Frontal cortex (tissue), 4 donors: ENCODE data around the gene CAMK1D. TPM values are rescaled to one million over a fixed set of nuclear protein-coding genes. Genes with fewer than 3 reads are reported as not detected.
"Not testable (repeated sequence)": the region's sequence is repeated elsewhere in the genome, so short reads cannot be mapped to it uniquely, and the experiment has no call there.

Experiments
- DNase-seq, 2 donors: peaks; one replicate each; pipeline ENCODE4 v3.0.0; 2012; ENCODE audit warnings: low spot score in 2 of 2
- FAIRE-seq: peaks from 2 replicates; lab custom pipeline; 2012; peaks lifted over from hg19 to GRCh38; lab: Jason Lieb, UNC
- total RNA-seq: library from RNA; depleted of rRNA; stranded (reverse); fragments of >200 nt; gene quantifications from one replicate; pipeline ENCODE4 v1.2.3, GENCODE V29; 2014
- donor health status: control.
- donor health status: control.
- donor health status: control.

CAMK1D gene
- total RNA-seq, 1 donor from 2014 or later = 19.2 TPM

DNA sequence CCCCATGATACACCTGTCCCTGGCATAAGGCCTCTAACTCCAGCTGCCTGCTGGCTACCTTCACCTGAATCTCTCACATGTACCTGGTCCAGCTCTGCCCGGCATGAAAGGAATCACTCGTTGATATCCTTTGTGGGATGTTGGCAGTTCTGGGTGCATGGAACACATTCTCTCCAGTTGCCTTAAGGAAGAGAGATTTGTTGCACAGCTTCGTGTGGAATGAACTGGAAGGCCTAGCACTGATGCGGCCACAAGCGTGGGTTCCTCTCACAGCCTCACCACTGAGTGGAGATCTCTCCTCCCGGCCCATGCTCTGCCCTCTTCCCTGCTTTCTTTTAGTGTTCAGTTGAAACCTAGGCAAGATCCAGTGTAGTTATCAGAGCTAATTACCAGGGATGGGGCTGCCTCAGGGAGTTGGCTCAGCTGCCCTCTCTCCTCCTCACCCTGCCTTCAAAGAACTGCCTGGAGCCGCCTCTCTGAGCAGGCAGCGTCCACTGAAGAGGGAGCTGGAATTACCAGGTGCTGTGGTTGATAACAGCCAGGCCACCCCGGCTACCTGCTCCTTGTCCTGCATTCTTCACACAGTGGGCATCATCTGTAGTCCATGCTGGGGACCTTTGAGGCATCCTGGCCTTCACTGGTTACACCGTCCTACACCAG, 457.9 kb downstream of the CAMK1D start:
- no peak for DNase-seq
- no peak for FAIRE-seq

DNA sequence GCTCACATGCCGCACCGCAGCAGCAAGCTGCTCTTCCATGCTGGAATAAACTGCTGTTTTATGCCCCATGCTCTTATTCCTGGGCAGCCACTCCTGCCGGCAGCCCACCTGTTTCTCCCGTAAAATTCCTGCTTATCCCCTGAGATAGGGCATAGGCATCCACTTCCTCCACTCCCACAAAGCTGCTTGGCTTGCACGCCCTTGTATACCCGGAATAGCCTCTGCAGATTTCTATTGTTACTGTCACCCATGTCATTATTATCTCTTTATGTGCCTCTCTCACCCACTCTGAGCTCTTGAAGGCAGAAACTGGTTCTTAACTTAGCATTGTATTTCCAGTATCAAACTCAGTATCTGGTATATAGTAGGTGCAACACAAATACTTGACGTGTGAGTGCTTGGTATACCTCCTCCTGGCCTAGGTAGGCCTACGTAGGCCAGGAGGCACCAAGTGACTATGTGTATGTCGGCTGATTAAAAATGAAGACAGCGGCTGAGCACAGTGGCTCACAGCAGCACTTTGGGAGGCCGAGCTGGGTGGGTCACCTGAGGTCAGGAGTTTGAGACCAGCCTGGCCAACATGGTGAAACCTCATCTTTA, 458.8 kb downstream of the CAMK1D start:
- DNase-seq (no peak), FAIRE-seq (no peak)

DNA sequence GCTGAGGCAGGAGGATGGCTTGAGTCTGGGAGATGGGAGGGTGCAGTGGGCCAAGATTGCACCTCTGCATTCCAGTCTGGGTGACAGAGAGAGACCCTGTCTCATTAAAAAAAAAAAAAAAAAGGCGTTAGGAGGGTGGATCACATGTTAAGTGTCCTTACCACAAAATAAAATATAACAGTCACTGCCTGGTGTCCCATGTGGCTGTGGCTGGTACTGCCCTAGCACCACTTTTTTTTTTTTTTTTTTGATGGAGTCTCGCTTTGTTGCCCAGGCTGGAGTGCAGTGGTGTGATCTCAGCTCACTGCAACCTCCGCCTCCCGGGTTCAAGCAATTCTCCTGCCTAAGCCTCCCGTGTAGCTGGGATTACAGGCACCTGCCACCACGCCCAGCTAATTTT, 460.7 kb downstream of the CAMK1D start:
- DNase-seq, FAIRE-seq: not testable (repeated sequence)

DNA sequence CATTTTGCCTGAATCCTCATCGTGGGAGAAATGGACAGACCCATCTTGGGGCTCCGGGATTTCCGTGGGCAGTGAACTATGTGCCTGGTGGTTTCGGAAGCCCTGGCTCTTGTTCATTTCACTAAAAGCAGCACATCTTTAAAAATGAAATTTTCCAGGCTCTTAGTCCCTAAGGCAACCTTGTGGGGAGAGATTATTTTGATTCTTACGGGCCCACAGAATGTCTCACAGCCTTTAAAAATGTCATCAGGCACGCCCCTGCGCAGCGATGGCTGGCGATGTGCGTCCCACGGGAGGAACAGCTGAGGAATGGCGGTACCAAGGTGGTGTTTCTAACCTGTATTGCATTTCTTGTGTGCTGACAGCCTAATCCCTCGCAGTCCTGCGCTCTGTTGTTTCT, 462.5 kb downstream of the CAMK1D start:
- FAIRE-seq = no peak
- DNase-seq = no peak

DNA sequence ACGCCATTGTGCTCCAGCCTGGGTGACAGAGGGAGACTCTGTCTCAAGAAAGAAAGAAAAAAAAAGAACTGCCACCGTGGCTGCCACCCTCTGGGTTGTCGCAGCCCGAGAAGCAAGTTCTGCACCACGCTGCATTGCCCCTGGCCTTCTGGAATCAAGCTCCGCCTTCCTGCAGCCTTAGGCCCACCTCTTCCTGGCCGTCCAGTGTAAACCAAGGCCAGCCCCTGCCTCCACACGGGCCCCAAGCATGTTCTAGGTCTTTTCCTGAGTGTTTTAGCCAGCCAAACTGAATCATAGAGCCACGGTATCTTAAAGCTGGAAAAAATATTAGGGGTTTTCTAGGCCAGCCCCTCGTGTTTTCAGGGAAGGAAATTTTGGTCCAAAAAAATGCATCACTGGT, 463.2 kb downstream of the CAMK1D start:
- DNase-seq = no peak
- no peak for FAIRE-seq

DNA sequence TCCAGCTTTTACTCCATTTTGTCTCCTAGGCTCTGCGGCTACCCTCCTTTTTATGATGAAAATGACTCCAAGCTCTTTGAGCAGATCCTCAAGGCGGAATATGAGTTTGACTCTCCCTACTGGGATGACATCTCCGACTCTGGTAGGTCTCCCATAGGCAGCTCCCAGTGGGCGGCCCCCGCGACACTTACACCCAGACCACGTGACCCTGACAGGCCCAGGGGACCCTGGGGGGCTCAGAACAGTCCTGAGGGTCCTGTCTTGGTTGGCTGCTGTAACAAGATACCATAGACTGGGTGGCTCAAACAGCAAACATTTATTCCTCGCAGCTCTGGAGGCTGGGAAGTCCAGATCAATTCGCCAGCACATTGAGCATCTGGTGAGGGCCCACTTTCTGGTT, 464.8 kb downstream of the CAMK1D start:
- FAIRE-seq = no peak
- DNase-seq = no peak

DNA sequence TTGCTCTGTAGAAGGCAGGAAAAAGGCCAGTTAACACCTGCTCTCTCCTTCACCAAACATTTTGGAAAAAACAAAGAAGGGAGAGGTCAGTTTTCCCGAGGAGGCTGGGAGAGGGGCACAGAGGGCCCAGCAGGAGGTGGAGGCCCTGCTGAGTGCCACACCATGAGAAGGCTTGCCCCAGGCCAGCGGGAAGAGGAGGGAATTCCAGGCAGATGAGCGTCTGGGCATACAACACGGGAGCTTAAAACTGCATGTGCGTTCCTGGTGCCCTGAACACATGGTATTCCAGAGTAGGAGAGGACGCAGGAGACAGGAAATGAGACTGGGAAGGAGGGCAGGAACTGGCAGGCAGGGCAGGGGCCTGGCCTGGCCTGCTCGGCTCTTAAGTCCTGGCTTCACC, 469.7 kb downstream of the CAMK1D start:
- DNase-seq = no peak
- no peak for FAIRE-seq

DNA sequence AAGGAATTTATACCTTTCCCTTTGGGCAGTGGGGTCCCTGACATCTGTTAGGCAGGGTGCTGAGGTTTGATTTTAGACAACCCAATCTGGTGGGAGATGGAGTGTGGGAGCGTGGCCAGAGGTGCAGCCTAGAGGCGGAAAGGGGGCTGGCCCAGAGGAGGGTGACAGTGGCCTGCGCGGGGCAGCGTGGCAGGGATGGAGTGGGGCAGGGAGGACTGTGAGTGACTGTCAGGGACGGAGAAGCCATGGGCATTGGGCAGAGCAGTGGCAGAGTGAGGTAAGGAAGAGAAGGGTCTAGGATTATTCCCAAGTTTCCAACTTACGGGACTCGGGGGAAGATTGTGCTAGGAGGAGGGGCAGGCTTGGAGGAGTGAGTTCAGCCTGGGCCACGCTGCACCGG, 470.3 kb downstream of the CAMK1D start:
- FAIRE-seq = no peak

DNA sequence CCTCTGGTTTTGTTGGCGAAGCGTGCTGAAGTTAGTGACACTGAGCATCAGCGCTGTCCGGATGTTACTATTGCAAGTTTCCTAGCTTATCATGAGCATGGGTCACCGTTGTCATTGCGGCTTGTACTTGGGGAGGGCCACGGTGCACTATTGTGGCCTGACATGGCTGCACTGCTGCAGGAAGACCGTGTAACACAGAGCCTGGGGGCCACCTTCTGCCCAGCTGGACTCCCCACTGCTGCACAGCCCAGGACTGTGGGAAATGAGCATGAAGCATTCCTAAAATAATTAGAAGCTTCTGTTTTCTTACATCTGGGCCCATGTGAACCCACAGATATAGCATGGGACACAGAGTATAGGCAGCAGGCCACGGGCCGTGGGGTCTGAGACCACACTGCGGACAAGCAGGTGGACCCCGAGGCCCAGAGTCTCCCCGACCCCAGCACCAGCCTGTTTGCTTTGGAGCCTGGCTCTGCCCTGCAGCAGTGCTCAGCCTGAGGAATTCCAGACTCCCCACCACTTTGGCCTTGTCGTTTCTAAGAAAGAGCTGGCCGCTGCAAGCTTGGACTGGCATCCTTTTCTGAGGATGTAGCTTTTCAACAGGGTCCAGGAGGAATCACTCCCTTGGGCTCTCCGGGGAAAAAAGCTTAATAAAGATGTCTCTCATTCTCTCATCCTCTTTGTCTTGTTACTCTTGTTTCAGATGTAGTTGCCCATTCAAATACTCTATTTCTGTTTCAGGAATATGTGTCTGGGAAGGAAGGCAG, 473.0 kb downstream of the CAMK1D start:
- DNase-seq (no peak), FAIRE-seq (no peak)

More for the DNA sequence above, 470.3 kb downstream of the CAMK1D start:
- DNase-seq = no peak

DNA sequence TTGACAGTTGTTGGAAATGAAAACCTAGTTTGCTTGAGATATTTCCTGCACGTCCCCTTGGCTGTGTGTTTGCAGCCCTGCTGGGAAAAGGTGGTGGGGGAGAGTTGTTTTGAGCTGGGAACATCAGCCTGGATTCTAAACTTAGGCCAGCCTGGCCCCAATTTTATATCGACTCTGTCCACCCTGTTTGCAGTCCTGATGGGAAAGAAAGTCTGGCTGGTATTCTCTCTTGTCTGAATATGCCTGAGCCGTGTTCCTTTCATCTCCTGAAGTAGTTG, 473.5 kb downstream of the CAMK1D start:
- FAIRE-seq = no peak
- DNase-seq = no peak

DNA sequence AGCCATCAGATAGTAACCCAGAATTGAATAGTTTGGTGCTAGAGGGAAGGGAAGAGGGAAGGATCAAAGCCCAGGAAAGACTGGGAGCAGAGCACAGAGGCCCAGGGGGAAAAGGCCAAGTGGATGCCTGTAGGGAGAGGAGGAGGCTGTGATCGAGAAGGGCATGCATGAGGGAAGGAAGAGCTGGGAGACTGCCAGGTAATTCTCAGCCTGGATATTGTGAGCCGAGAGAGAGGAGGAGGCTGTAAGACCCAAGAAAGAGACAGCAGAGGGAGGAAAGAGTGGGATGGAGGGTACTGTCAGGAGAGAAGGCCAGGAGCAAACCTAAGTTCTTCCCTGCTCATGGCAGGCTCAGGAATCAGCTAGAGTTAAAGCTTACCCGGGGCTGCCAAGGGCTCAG, 474.0 kb downstream of the CAMK1D start:
- DNase-seq = no peak
- FAIRE-seq = no peak

DNA sequence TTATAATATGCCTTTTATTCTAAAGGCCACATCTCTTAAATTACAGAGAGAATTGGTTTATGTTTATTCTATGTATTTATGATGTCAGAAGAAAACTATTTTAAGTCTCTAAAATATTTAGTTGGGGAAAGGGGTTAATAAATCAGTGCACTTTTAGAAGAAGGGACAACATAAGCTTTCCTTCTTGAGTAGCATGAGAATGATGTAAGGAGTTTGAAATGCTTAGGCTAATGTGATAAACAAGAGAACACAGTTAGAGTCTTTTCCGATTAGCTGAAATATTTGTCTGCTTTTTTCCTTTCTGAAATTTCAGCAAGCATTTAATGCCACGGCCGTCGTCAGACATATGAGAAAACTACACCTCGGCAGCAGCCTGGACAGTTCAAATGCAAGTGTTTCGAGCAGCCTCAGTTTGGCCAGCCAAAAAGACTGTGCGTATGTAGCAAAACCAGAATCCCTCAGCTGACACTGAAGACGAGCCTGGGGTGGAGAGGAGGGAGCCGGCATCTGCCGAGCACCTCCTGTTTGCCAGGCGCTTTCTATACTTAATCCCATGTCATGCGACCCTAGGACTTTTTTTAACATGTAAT, 476.0 kb downstream of the CAMK1D start:
- DNase-seq (no peak), FAIRE-seq (no peak)

DNA sequence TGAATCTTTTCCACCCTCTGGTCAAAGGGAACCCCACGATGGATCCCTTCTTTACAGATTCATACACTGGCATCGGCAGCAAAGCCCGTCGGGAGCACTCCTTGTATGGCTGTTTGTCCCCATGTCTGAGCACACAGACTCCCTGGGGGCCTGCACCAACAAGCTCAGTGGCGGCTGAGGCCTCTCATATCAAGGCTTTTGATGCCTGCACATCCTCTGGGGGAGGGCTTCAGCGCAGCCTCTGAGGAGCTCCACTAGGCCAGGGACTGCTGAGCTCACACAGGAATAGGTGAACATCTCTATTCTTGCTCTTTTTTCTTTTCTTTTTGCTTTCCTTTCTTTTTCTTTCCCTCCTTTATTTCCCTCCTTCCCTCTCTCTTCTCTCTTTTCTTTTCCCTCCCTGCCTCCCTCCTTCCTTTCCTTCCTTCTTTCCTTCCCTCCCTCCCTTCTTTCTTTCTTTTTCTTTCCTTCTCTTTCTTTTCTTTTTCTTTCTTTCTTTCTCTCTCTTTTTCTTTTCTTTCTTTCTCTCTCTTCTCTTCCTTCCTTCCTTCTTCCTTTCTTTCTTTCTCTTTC, 477.5 kb downstream of the CAMK1D start:
- no peak for DNase-seq
- no peak for FAIRE-seq

DNA sequence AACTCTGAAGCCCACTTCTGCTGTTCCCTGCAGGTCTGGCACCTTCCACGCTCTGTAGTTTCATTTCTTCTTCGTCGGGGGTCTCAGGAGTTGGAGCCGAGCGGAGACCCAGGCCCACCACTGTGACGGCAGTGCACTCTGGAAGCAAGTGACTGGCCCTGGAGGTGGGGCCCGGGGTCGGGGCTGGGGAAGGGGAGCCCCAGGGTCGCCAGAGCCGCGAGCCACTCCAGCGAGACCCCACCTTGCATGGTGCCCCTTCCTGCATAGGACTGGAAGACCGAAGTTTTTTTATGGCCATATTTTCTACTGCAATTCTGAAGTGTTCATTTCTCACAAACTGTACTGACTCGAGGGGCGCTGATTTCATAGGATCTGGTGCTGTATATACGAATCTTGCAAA, 479.4 kb downstream of the CAMK1D start:
- no peak for FAIRE-seq
- no peak for DNase-seq

DNA sequence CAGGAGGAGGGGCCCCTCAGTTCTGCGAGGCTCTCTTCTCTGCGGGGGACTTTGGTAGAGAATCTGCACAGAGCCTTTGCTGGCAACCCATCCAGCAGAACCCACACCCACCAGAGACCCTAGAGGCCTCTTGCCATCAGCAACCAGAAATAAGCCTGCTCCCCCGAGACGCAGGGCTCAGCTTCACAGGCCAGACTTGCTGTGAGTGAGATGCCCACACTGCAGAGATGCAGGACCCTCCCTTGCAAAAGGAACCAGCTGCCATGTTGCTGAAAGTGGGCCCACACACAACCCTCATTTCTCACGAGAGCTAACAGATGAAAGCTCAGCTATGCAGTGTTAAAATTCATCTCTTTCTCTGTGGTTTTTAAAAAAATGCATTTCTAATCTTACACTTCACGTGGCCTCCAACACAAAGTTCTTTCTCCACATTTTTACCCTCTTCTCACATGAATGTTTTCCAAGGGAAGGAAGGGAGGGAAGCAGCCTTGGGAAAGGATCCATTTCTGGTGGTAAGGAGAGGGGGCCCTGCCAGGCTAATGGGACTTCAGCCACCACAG, 480.6 kb downstream of the CAMK1D start:
- DNase-seq (no peak), FAIRE-seq (no peak)

DNA sequence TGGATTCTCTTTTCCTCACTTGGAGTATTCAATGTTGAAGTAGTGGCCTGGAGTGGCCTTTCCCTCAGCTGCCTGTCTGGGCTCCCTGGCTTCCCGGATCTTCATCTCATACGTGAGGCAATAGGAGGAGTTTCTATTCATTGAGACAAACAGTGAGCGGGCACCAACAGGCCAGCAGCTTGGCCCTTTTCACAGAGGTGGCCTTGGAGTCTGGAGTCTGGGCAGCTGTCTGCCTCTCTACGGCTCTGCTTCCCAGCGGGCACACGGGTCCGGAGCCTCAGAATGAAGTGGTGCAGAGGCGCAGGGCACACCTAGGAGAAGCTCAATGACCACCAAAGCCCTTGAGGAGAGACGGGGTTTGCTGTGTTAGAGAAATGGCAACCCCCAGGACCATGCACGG, 482.7 kb downstream of the CAMK1D start:
- no peak for DNase-seq
- no peak for FAIRE-seq

DNA sequence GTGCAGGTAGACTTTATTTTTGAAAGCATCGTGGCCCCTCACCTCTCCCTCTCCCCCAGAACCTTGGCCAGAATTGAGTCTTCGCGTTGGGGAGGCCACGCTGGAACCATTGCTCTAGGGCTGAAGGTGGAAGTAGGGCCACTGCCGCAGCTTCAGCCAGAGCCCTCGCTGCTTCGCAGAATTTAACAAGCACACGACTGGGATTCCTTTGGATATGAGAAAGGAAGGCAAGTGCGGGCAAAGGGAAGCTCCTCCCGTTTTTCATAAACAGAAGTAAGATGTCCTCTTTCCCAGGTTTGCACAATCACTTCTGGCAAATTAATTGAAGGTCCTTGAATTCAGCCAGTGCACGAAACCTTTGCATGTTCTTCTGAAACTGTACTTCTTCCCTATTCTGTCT, 484.1 kb downstream of the CAMK1D start:
- FAIRE-seq = no peak
- no peak for DNase-seq

DNA sequence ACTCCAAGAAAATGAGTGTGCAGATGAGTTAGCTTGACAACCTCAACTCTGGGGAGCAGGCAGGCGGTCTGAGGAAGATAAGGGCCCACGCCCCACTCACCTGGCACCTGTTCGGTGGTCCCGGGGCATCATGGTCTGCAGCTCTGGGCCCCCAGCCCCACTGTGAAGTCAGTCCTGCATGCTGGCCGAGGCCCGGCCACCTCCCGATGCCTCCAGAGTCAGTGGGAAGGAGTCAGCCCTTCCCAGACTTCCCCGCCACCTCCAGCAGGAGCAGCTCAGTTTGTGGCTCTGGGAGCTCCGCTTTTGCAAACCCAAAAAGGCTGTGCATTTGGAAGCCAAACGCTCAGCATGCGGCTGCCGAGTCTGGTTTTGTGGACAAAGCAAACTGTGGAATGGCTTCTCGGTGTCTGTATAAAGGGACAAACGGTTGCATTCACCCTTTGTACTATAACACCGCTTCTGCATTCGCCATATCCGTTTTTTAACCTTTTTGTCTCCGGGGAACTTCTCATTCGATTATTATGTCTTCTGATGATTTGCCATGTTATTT, 484.8 kb downstream of the CAMK1D start:
- FAIRE-seq (no peak), DNase-seq (no peak)

DNA sequence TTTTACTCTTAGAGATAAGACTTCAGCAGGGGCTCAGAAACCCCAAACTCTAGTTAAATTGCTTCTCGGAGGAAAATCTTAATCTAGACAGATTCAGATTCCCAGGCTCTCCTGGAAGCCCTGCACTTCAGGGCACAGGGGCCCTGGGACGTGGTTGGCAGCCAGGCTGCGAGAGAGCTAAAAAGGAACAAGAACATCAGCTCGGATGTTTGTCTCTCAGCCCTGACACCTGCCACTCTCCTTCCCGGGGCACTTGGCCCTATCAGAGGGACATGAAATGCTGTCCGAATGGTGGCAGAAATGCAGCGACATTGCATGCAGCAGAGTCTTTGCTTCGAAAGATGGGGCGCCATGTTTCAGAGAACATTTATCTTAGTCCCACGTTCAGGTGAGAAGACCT, 485.4 kb downstream of the CAMK1D start:
- no peak for DNase-seq
- no peak for FAIRE-seq

DNA sequence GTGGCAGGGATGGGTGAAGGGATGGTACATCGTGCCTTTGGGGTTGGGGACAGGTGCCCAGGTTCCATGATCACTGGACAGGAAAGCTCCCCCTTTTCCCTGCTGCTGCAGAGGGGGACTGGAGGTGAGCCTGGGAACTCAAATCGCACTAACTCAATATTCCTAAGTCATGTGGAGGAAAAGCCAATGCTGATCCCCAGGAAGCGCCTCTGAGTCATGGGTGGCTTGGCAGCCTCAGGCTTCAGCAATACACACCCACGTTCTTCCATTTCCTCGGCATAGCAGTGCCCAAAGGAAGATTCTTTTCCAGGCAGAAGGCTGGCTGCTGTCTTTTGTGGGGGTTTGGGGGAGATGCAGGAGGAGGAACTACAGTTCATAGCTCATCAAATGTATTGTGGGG, 486.4 kb downstream of the CAMK1D start:
- FAIRE-seq (no peak), DNase-seq (no peak)
